ENCODE measurements around the gene LY6G6F.

The LY6G6F gene

GRCh38 chr6:31723980-31724691 lies 17.5 kb downstream of the LY6G6F start:
- DNase-seq (ENCODE audit: low spot score), result no peak

DNA sequence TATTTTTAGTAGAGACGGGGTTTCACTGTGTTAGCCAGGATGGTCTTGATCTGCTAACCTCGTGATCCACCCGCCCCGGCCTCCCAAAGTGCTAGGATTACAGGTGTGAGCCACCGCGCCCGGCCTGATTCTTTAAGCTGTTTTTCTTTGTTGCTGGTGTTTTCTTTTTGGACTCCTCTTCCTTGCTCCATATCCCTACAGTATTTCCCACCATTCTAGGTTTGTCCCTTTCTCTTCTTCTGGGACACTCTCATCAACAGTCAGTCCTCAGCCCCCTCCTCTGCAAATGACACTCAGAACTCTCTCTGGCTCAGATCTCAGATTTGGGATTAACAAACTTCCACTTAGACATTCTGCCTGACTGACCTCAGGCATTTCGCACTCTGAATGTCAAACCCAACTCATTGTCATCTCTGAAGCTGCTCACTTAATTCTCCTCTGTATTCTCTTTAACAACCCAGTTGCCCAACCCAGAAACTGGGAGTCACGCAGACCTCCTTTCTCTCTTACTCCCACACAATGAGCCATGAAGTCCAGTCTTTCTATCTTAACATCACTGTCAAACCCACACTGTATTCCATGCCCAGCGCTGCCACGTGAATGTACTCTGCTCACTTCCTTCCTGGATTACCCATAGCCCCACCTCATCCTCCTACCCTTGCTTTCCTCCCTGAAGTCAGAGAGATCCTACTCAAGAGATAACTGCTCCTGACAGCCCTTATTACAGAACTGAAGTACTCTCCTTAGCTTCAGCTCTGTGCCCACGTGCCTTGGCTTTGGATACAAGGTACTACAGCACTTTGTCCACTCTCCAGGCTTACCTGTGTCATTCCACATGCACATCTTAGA lies 19.1 kb downstream of the LY6G6F start:
- no peak for DNase-seq (ENCODE audit: low spot score)

- no peak for DNase-seq (ENCODE audit: low spot score)
These were observed 20.5 kb downstream of the LY6G6F start for GRCh38 chr6:31727034-31727716.

- DNase-seq (ENCODE audit: low spot score), result no peak
These were observed 21.3 kb downstream of the LY6G6F start for GRCh38 chr6:31727717-31728671.

DNA sequence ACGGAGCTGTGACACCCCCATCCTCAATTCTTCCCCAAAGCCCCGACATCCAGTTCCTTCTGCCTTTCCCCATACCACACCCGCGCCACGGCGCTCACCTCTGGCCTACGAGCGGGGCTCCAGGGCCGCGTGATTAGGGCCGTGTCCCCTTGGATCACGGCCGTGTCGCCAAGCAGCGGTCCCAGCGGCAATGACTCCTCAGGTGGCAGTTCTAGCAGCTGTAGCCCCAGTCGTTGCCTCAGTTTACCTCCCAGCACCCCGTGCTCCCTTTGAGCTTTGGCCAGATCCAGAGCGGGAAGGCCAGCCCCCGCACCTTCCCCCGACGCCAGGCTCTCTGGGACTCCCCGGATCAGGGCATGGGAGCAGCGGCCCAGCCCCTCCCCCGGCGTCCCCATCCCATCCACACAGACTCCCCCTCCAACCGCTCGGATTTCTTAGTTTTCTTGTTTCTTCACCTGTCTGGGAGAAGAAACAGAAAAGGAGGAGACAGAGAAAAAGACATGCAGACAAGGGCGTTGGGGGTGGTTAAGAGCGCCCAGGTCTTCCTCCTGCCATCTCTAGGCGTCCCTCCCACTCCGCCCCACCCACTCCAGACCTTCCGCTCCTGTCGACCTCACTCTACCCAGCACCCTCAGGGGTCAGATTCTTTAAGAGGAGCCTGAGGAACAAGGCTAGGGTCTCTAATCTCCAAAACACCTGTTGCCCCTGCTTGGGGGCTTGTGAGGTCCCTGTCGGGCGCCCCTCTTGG lies 22.3 kb downstream of the LY6G6F start, which contains the start of gene DDAH2:
Gene DDAH2 (minus strand): TSS at position 533 of the 748 bp plus-strand sequence. CDS start 138 bp downstream, at position 395.
- no peak for DNase-seq (ENCODE audit: low spot score)

DNA sequence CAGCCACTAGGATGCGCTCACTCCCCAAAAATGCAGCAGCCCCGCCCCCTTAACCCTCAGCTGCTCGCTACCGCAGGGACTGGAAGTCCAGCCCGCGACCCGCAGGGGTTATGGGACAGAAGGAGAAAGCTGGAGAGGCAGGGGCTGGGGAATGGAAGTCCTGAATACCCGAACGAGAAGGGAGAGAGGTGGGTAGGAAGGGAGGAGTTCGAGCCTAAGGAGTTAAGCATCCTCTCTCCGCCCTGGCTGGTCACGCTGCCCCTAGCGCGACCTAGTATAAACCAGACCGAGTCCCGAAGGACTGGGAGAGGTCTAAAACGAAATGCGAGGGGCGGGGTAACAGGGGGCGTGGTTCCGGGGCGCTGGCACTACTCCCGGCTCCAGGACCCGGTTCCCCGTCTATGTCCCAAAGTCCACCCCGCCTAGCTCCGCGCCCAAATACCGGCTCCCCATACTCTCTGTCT lies 22.9 kb downstream of the LY6G6F start:
- DNase-seq (ENCODE audit: low spot score), result peak; percentile 81

DNA sequence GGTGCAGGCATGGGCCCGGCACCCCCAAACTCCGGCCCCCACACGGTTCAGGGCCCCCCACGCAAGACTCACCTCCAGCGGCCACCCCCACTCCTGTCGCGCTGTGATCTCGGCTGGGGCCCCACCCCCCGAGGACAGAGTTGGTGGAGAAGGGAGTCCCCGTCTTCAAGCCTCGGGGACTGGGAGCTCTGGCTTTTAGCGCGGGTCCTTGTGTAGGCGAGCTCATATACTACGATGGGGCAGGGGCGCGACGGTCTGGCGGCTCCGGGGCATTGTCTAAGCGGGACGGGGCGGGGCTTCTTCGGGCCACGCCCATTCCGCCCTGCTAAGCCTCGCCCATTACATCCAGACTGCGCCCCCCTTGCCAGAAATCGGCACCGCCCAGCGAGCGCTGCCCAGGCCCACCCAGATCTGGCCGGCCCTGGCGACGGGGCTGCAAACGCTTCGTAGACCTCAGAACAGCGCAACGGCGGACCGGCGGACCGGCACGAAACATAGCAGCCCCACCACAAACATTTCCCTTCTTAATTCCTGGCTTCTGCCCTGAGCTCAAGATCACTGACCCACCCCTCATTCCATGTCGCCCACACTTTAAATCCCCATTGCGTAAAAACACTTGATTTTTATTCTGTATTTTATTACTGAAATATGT lies 23.4 kb downstream of the LY6G6F start:
- peak; percentile 79 for DNase-seq (ENCODE audit: low spot score)

DNA sequence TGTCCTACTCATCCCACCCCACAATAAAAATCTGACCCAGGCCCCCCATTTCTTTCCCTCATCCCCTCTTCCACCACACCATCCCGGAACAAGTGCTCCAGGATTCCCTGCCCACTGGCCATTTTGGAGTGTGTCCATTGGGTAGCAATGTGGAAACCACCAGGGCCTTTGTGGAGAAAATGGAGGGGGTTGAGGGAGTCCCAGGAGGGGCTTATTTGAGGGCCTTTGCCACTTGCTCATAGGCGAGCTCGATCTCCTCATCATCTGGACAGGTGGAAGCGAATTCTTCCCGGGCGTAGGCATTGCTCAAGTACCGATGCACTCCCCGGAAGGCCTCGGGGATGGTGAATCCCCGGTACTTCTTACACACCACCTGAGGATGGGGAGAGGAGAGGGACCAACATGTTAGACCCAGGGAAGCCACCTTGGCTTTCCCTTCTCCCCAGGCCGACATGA lies 24.0 kb downstream of the LY6G6F start:
- peak; percentile 31 for DNase-seq (ENCODE audit: low spot score)

DNA sequence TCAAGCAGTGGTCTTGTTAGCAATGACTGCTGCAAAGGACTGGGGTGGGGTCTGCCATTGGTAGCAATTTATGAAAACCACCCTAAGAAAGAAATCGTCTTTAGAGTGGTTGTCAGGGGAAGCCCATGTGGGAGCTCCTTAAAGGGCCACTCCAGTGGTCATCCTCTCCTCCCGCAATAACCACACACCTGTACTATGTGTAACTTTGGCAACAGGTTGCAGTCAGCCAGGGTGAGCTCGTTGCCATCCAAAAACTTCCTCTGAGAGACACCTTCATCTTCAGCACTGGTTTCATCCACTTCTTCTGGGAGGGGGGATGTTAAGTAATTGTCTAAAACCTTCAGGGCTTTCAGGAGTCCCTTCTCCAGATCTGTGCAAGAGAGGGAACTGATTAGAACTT lies 25.4 kb downstream of the LY6G6F start:
- no peak for DNase-seq (ENCODE audit: low spot score)

DNA sequence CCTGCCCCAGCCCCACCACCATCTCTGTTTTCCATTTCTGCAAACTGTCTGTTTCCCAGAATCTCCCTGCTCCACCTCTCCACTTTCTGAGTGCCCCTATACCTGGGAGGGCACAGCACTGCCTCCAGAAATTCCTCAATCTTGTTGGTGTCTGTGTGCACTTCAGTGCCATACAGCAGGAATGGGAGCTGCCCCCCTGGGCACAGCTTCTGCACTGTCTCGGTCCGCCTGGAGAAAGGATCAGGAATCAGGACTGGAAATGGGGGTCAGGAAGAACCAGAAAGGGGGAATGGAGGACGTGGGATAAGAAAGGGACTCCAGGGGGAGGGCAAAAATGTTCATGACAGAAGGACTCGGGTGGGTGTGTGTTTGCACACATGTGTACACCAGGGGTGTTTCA lies 27.1 kb downstream of the LY6G6F start:
- DNase-seq (ENCODE audit: low spot score), result no peak

GRCh38 chr6:31734247-31734820 lies 27.7 kb downstream of the LY6G6F start:
- DNase-seq (ENCODE audit: low spot score), result no peak

DNA sequence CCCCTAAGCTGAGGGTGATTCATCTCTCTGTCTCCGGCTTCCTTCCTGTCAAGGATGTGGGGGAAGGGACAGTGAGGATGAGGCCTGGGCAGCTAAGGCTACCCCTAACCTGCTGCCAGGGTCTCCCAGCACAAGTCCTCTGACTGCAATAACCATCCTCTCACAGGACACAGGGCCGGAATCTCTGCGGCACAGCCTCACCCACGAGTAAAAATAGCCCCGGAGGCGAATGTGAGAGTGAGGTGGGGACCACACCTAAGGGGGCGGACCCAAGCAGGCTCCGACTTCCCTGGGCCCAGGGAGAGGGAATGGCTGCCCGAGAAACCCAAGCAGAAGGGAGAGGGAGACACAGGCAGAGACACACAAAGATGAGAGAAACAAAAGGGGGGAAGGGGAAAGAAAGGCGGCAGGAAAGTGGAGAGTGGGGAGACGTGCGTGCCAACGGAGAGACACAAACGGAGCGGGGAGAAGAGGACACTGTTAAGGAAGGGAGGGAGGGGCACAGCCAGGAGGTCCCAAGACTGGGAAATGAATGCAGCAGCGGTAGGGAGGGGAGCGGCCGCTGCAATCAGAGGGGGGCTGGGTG lies 28.2 kb downstream of the LY6G6F start:
- DNase-seq (ENCODE audit: low spot score), result no peak

- peak; percentile 65 for DNase-seq (ENCODE audit: low spot score)
These were observed 29.5 kb downstream of the LY6G6F start, which contains the start of gene CLIC1 for GRCh38 chr6:31736021-31736767. Gene CLIC1, minus strand, starts transcription at chr6:31736530. Its CDS starts 230 bp downstream, at chr6:31736300.

DNA sequence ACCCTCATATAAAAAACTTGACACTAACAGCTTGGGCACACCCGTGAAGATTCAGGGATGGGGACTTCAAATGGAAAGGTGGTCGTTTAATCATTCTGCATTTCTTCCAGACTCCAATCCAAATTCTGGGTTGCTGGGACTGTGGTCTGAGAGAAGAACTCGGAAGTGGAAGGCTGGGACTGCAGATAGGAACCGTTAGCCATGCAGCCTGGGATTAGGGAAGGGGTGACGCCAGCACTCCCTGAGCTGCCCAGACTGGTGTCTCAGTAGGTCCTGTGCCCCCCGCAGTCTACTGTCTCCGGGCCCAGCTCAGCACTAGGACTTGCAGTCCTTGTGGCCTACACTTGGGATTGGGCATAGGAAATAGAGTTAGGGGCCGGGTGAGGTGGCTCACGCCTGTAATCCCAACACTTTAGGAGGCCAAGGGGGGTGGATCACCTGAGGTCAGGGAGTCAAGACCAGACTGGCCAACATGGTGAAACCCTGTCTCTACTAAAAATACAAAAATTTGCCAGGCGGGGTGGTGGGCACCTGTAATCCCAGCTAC lies 30.2 kb downstream of the LY6G6F start:
- no peak for DNase-seq (ENCODE audit: low spot score)

- DNase-seq (ENCODE audit: low spot score), result peak; percentile 26
These were observed 30.8 kb downstream of the LY6G6F start for GRCh38 chr6:31737315-31737990.

DNA sequence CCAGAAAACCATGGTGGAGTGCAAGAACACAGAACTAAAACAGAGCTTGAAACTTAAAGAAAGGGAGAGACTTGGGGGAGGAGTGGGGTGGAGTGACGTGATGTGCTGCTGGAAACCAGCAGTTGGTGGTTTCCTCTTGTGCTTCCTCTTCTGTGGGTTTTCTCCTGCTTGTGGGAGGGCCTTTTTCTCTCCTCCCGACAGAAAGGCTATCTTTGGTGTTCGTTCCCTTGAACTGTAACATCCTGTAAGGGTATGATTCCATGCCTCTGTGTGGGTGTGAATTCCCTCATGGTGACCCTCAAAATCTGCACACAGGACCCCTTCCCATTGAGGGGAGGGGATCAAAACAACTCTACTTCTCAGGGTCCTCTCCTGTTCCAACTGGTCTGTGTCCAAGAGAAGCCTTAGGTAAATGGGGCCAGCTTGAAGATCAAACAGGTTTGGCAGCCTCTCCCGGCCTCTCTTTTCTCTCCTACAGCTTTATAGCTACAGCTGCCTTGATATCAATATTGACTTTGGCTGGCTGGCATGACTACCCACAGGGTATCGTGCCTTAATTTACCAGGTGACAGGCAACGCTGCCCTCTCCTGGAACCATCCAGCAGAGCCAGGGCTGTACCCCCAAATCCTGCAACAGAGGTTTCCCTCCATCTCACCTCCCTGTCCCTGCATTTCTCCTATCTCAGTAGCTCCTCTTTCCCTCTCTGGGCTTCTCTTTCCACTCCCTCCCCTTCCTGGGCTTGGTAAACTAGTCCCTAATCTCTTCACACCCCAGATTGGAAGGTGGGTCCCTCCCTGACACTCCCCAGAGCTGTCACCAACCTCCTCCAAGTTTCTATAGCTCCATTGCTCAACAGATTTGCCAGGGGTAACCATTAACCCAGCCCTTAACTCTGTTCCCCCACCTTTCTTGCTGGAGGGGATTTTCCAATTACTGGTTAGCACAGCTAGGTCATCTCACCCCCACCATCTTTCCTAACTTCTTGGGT lies 31.6 kb downstream of the LY6G6F start:
- DNase-seq (ENCODE audit: low spot score), result peak; percentile 68

Data from cerebellar cortex (tissue), 1 donor.